ENCODE data around the gene THBS2. TPM values are rescaled to one million over a fixed set of nuclear protein-coding genes. Genes with fewer than 3 reads are reported as not detected.

THBS2 gene
- total and polyA plus RNA-seq, 2 of the 8 experiments (the other 6 are each of a cell fraction or from before 2014, with no cell fraction given) = 11.0 to 22.5 TPM

GRCh38 chr6:169198885-169199284 lies 54.8 kb downstream of the THBS2 start:
- no peak overlapping the region for H2BK20ac ChIP-seq (ENCODE audit: low read length)
- no peak overlapping the region for H3K27ac ChIP-seq (ENCODE audit: low read depth, low read length)
- H2BK15ac ChIP-seq (ENCODE audit: low read length) = no peak overlapping the region
- no peaks in the 10 kb centered on the region for H3K36me3 ChIP-seq (ENCODE audit: control insufficient read depth in 2 of 4, insufficient read depth in 4 of 4, low read length in 3 of 4)
- H2AFZ ChIP-seq (ENCODE audit: low read length) = no peak overlapping the region
- no peak overlapping the region for H3K4me3 ChIP-seq (ENCODE audit: extremely low read depth in 1 of 4, insufficient read depth in 2 of 4, low read depth in 3 of 4, low read length in 4 of 4)
- no peak overlapping the region for H2BK12ac ChIP-seq (ENCODE audit: low read depth, low read length)
- no peak overlapping the region for H3K9ac ChIP-seq (replicated peaks in 1 of 4; ENCODE audit: extremely low read depth in 1 of 4, low read depth in 3 of 4, low read length in 3 of 4)
- H2BK120ac ChIP-seq (replicated peaks; ENCODE audit: low read depth, low read length) = no peak overlapping the region
- H2BK5ac ChIP-seq (ENCODE audit: low read depth, low read length) = no peak overlapping the region
- FAIRE-seq (no peak), DNase-seq (ENCODE audit: low read depth in 1 of 2, low spot score in 2 of 2) (no peak)
- H4K5ac ChIP-seq (ENCODE audit: insufficient read length, low read depth, low read length) = no peak overlapping the region
- CTCF ChIA-PET (ENCODE audit: partially characterized antibody) = interaction anchor here (0.7 kb wide), 1 partner anchor 389 kb away, joined by 3 read pairs; no protein-coding TSS in a partner anchor
- no peaks in the 10 kb centered on the region for H3K79me1 ChIP-seq (ENCODE audit: low read depth, low read length)
- H3K23ac ChIP-seq (ENCODE audit: insufficient read length) = no peak overlapping the region
- H3K14ac ChIP-seq (ENCODE audit: insufficient read length) = no peak overlapping the region
- no peaks in the 10 kb centered on the region for H4K20me1 ChIP-seq (replicated peaks in 1 of 2; ENCODE audit: control insufficient read depth in 1 of 2, insufficient read depth in 2 of 2, low read length in 2 of 2)
- no peaks in the 10 kb centered on the region for H3K4me1 ChIP-seq (replicated peaks in 1 of 4; ENCODE audit: control insufficient read depth in 3 of 4, insufficient read depth in 4 of 4, low read length in 3 of 4)
- H3K23me2 ChIP-seq (ENCODE audit: low read depth, low read length) = no peaks in the 10 kb centered on the region
- no peaks in the 10 kb centered on the region for H3K79me2 ChIP-seq (ENCODE audit: control insufficient read depth in 1 of 2, insufficient read depth in 2 of 2, low read length in 2 of 2)
- POLR2A ChIA-PET (ENCODE audit: partially characterized antibody) = interaction anchor here (1.1 kb wide), 1 partner anchor 122 kb away, joined by 3 read pairs; no protein-coding TSS in a partner anchor
- no peak overlapping the region for H3K56ac ChIP-seq (replicated peaks; ENCODE audit: insufficient read length, low read depth, low read length)
- no peak overlapping the region for H3K18ac ChIP-seq (ENCODE audit: extremely low read depth, low read length)
- H3K4ac ChIP-seq (replicated peaks; ENCODE audit: insufficient read length, low read depth, low read length) = no peak overlapping the region
- no peaks in the 10 kb centered on the region for H3K9me3 ChIP-seq (ENCODE audit: insufficient read depth in 2 of 2, low read depth in 1 of 2, low read length in 1 of 2)
- H4K91ac ChIP-seq (replicated peaks; ENCODE audit: insufficient read length, low read length) = no peak overlapping the region
- no peak overlapping the region for H4K8ac ChIP-seq (ENCODE audit: extremely low read depth, insufficient read depth, low read length)
- 92% methylated on average over 3 of the region's 3 CpGs; no CpG with 5 or more reads in 1 of the 2 experiments for WGBS, 2 experiments (ENCODE audit: extremely low coverage in 1 of 2, insufficient coverage in 1 of 2, insufficient read length in 1 of 2, insufficient replicate concordance in 2 of 2, low coverage in 1 of 2, low lambda C conversion rate in 2 of 2, missing lambda C conversion rate in 1 of 2)
- H3K27me3 ChIP-seq (replicated peaks in 1 of 4; ENCODE audit: control insufficient read depth in 3 of 4, extremely low read depth in 1 of 4, insufficient read depth in 3 of 4, low read length in 3 of 4) = no peaks in the 10 kb centered on the region
- H3K4me2 ChIP-seq (ENCODE audit: insufficient read depth in 1 of 2, low read depth in 2 of 2, low read length in 2 of 2) = no peak overlapping the region
- H2AK5ac ChIP-seq (ENCODE audit: low read depth, low read length) = no peak overlapping the region

Measured in H1 (cell line).